CD4-positive, alpha-beta T cell treated with Interleukin-17A for 4 hours (primary cell): ENCODE results near the gene RPA3.
"Not testable (repeated sequence)": the region's sequence is repeated elsewhere in the genome, so short reads cannot be mapped to it uniquely, and the experiment has no call there.

ENCODE experiments used
- DNase-seq: peaks from one replicate; pipeline ENCODE4 v3.0.0-alpha.2; 2020; ENCODE audit warnings: mixed read lengths

The RPA3 gene

DNA sequence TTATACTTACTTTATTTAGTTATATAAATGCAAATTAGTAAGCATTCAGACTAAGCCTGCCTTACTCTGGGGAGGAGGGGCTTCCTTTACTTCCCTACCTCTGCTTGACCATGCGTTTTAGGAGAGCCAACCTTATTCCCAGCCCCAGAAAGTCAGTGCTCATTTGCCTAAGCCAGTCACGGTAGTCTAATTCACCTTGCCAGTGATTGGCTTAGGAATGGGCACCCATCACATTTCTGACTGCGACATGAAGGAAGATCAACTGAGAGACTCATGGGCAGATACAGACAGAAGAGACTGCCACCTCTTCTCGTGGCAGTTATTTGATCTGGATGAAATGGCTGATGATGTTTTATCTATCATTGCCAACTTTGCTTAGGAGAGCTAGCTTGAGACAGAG, 29.5 kb downstream of the RPA3 start:
- DNase-seq, result no peak

DNA sequence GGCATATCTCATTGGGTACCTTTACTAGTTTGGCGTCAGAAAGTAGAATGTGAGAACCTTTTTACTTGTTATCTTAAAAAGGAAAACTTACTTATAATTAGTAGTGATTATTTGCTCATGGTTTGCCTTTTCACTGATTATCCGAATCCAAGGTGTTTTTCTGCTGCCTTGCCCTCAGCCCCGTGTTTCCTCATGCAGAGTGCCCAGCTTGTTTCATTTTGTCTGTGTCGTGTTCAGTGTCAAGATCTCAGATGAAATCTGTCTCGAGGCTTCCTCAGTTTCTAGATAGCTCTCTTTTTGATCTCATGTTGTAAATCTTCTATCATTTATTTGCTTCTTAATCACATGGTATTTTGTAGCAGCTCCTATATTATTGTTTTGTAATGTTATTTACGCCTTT, 30.1 kb downstream of the RPA3 start:
- no peak for DNase-seq

DNA sequence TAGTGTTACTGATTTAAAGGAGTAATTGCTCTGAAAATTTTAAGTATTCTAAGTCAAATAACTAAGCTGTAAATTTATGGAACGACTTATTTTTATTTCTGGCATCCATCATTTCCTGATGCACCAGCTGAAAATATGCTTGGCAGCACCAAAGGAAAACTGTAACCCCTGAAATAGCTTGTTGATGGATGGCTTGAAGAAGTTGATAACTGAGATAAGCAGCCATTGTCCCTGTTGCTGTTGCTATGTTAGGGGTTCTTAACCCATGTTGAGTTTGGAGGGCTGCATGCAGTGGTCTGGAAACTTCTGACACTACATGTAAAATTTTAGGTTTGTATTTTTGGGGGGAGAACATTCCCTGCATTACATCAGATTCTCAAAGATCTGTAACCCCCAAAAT, 30.6 kb downstream of the RPA3 start:
- no peak for DNase-seq

DNA sequence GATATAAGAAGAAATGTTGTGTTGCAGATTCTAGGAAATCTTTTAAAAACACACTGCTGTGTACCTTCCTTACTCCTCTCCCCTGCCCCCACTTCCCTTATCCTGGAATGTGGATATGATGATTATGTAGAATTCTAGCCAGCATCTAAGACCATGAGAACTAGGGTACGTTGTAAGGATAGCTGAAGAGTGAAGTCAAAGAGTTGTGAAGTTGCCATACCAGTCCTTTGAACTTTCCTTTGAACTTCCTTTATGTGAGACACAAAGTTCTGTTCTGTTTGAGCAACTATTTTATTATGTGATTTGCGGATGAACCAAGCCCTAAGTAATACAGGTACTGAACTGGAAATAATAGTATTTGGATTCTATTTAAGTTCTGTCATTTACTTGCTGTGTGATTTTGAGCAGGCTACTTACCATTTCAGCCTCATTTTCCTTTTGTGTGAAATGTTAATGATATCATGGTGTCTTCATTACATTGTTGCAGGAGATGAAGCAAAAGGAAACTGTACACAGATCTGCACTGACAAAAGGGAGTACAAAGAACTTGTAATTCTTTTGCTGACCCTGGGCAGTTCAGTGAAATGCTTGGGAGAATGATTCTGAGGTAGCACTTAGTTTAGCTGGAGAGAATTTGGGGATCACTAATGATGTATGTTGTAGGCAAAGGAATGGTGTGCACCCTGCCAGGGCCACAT, 31.4 kb downstream of the RPA3 start:
- no peak for DNase-seq

GRCh38 chr7:7682861-7683260, 35.5 kb downstream of the RPA3 start:
- DNase-seq, result no peak

DNA sequence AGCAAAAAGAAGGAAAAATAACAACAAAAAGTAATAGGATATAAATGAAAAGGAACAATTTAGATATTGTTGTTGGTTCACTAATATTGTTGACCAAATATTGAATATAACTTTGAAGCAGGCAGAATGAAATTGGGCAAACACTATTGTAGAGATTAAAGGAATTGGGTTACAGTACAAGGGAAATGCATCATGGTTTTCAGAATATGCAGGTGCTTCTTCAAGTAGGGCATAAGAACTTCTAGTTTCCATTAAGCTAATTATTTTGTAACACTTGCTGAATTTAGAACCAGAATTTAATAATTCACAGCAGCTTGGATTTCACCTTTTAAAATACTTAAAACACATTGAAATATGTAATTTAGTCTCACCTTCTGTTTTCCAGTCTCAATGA, 36.5 kb downstream of the RPA3 start:
- DNase-seq, result no peak

DNA sequence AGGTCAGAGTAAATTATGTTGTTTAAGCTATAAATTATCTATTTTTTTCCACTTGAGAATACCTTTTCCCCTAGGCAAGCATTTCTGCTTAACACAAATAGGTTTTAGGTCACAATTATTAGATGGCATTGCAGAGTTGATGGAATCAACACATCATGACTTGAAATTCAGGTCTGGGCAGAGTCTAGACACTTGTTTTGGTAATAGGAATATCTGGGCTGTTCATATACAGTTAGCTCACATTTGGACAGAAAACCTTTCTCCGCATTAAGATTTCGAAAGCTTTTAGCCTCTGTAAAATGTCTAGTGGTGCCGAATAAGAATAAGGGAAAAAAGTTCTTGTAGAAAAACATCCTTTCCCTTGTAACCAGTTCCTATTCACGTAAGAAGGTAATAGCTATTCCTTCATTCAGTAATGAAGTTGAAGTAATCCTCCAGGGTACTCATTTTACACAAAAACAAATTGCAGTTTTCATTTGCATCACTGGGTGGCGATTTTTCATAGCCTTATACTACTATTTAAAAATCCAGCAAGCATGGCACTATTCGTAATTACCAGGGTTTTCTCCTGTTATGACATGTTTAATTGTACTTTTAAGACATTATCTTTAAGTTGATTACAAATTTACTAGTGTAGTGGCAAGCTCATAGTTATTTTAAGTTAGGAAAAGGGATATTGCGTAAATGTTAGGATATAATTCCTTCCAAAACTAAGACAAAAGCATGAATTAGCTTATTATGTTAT, 37.0 kb downstream of the RPA3 start:
- peak; percentile 56 for DNase-seq

DNA sequence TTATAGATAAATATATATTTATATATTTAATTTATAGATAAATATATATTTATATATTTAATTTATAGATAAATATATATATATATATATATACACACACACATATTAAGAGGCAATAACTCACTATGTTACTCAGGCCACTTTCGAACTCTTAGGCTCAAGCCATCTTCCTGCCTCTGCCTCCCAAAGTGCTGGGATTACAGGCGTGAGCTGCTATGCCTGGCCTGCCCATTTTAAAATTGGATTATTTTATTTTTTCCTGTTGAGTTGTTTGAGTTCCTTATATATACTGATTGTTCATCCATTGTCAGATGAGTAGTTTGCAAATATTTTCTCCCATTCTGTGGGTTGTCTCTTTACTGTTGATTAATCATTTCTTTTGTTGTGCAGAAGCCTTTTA, 38.8 kb downstream of the RPA3 start:
- not testable (repeated sequence) for DNase-seq

DNA sequence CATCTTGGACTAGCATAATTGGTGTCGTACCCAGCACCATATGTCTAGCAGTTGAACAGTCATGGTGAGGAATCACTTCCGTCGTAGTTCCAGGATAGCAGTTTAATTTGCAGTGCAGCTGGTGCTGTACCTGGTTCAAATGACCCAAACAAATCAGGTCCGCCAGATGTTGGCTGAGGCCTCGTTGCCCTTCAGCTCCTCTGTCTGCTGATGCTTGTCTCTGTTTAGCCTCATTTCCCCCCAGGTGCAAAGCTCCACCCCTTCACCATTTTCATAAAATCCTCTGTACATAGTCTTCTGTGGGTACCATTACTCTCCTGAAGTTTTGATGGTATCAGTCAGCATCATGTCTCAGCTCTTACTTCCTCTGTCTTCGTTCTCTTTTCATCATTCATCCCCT, 42.7 kb downstream of the RPA3 start:
- DNase-seq, result no peak

- no peak for DNase-seq
Measured at GRCh38 chr7:7673240-7673550, 45.2 kb downstream of the RPA3 start.

- DNase-seq, result no peak
Measured at GRCh38 chr7:7672545-7673239, 45.7 kb downstream of the RPA3 start.

DNA sequence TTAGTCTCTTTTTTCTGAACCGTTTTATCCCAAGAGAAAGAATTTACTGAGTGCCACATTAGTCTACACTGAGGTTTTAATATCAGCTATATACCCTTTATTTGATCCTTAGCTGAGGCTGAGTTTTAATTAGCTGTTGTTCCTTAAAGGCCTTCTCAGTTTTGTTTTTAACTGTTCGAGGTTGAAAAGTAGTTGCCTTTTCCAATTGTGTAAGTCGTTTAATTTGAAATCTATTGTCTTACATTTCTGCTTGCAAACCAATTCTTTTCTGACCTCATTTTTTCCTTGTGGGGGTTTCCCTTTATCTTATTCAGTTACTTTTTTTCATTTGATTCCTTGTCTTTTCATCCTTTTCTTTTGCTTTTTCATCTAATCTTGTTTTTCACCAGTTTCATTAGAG, 47.0 kb downstream of the RPA3 start:
- no peak for DNase-seq

DNA sequence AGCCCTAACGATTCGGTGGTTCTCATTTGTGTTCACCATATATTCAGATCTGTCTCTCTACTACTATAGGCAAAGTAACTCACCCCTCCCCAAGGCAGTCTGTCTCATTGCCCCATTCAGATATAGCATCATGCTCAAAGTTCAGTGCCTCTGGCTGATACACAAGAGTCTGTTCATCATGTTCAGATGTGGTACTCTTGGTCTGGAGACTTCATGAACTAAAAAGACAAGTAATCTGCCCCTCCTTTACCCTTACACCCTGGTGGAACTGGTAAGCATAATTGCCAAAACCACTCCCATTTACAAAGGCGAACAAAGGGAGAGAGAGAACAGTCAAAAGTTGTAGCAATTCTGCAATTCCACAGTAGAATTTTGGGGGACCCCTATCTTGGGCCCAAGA, 47.9 kb downstream of the RPA3 start:
- no peak for DNase-seq

- no peak for DNase-seq
Measured at GRCh38 chr7:7668706-7669105, 49.7 kb downstream of the RPA3 start.

GRCh38 chr7:7667187-7667586, 51.2 kb downstream of the RPA3 start:
- DNase-seq, result no peak

DNA sequence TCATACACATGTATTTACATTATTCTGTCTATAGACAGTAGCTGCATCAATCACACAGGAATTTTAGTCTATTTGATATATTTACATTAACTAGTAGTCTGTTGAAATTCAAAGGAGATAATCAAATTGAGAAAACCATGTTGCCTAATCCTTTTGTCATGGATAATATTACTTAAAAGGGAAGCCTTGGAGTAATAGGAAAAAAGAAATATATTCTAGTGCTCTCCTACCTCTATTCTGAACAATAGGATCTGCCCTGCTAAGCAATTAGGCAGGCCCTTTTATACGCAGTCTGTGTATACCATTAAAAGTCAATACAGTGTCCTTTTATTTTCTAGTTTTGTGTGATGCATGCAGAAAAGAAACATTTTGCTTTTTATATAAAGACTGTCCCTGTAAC, 53.4 kb downstream of the RPA3 start:
- no peak for DNase-seq

GRCh38 chr7:7664291-7664690, 54.1 kb downstream of the RPA3 start:
- no peak for DNase-seq

- no peak for DNase-seq
Measured at GRCh38 chr7:7662527-7662926, 55.9 kb downstream of the RPA3 start.

DNA sequence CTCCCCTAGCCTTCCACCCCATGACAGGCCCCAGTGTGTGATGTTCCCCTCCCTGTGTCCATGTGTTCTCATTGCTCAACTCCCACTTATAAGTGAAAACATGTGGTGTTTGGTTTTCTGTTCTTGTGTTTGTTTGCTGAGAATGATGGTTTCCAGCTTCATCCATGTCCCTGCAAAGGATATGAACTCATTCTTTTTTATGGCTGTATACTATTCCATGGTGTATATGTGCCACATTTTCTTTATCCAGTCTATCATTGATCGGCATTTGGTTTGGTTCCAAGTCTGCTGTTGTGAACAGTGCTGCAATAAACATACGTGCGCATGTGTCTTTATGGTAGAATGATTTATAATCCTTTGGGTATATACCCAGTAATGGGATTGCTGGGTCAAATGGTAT, 61.9 kb downstream of the RPA3 start:
- DNase-seq, result not testable (repeated sequence)

DNA sequence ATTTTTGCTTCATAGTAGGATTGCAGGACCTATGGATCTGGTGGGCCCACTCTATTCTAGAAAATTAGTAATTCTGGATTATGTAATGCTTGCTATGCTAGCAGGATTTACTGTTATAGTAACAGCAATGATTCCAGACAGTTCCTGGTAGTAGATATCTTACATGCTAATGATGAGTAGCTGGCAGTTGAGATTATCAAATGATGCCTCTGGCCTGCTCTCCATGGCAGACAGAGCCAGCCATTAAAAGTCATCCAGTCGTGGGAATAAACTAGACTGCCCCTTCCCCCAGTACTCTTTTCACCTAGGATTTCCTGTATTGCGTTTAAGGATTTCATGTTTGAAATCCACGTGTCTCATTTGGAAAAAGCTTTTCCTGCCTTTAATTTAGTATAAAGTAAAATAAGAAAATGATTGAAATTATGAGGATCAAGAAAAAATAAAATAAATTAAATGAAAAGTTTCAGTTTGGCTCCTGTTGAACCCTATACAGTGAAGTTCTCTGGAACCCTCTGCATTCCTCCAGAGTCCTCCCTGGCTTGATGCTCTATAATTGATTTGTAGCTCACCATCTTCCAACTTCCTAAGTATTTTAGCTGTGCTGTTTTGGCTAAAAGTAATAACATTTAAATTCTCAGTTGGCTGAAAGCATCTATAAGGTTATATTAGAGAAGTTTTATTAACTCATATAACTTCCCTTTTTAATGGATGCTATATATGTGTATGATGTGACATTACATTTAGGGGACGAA, 63.3 kb downstream of the RPA3 start:
- DNase-seq, result no peak

GRCh38 chr7:7653593-7654187, 64.7 kb downstream of the RPA3 start:
- peak; percentile 31 for DNase-seq

GRCh38 chr7:7652798-7653540, 65.4 kb downstream of the RPA3 start:
- no peak for DNase-seq
